GM12878 (cell line): ENCODE measurements around the gene TMEM255B. TPM values are rescaled to one million over a fixed set of nuclear protein-coding genes. Genes with fewer than 3 reads are reported as not detected.
"Not testable (repeated sequence)": the region's sequence is repeated elsewhere in the genome, so short reads cannot be mapped to it uniquely, and the experiment has no call there.

Experiments
- ATAC-seq: fragments of 200-7000 bp; cut with Tn5 transposase; 3 replicates; pipeline ENCODE4 v1.9.1; 2020; ENCODE audit warnings: mild to moderate bottlenecking, moderate library complexity
- BruUV-seq: library from RNA; stranded (reverse); fragments of 400-500 nt; replicated peaks from 2 replicates; lab custom pipeline; 2021; lab: Mats Ljungman, UMichigan
- CTCF ChIA-PET: fragments of 300-600 bp; sonication (Branson Sonifier 250); formaldehyde crosslinking; extraction: SDS; loops from one replicate; lab custom pipeline; 2021; ENCODE audit warnings: inconsistent platforms; lab: Yijun Ruan, JAX
- POLR2A ChIA-PET: fragments of 350-600 bp; formaldehyde crosslinking; extraction: SDS; loops from one replicate; lab custom pipeline; 2021; ENCODE audit warnings: inconsistent platforms; lab: Charles Lee
- RAD21 ChIA-PET: fragments of 300-600 bp; sonication (Branson Sonifier 250); formaldehyde crosslinking; loops from one replicate; lab custom pipeline; 2023; ENCODE audit warnings: antibody characterized with exemption; ENCODE audit not compliant: unreplicated experiment; lab: Charles Lee
- SMC1A ChIA-PET: fragments of 300-600 bp; sonication (Branson Sonifier 250); formaldehyde crosslinking; loops from one replicate; lab custom pipeline; 2023; ENCODE audit not compliant: unreplicated experiment, uncharacterized antibody; lab: Charles Lee
- DNase-seq: peaks from one replicate; pipeline ENCODE4 v3.0.0-alpha.2; 2011; ENCODE audit warnings: low read depth, low spot score
- FAIRE-seq: peaks from 3 replicates; lab custom pipeline; 2011; peaks lifted over from hg19 to GRCh38; lab: Jason Lieb, UNC
- H2AFZ ChIP-seq: 2 replicates; pipeline ENCODE4 v1.6.0; 2011; ENCODE audit warnings: low read depth, low read length, control low read depth; ENCODE audit not compliant: control insufficient read depth
- H3K27ac ChIP-seq: 2 replicates; pipeline ENCODE4 v1.5.1; 2011; ENCODE audit warnings: control low read depth; ENCODE audit not compliant: control insufficient read depth, insufficient read depth
- H3K27me3 ChIP-seq, 2 experiments: replicated peaks in 1 of 2; 2 replicates each; pipeline versions ENCODE4 v1.6.0 to v1.6.1; 2011; ENCODE audit warnings: low read length in 1 of 2; ENCODE audit not compliant: control insufficient read depth in 2 of 2, insufficient read depth in 2 of 2
- H3K36me3 ChIP-seq, 2 experiments: 2 replicates each; pipeline ENCODE4 v1.5.1; 2011; ENCODE audit warnings: low read length in 1 of 2; ENCODE audit not compliant: control insufficient read depth in 2 of 2, insufficient read depth in 2 of 2
- H3K4me1 ChIP-seq: 2 replicates; pipeline ENCODE4 v1.6.1; 2011; ENCODE audit warnings: mild to moderate bottlenecking, low read length, moderate library complexity, mixed read lengths; ENCODE audit not compliant: control insufficient read depth, insufficient read depth
- H3K4me2 ChIP-seq: 2 replicates; pipeline ENCODE4 v1.6.0; 2011; ENCODE audit warnings: control low read depth; ENCODE audit not compliant: control insufficient read depth, insufficient read depth
- H3K4me3 ChIP-seq: fragments of 200-600 bp; sonication (generic); 2 replicates; pipeline ENCODE4 v1.5.1; 2016
- H3K79me2 ChIP-seq: 2 replicates; pipeline ENCODE4 v1.6.0; 2011; ENCODE audit warnings: low read length; ENCODE audit not compliant: control insufficient read depth, insufficient read depth
- H3K9ac ChIP-seq: 2 replicates; pipeline ENCODE4 v1.8.0; 2011; ENCODE audit warnings: low read length, control low read depth, mixed read lengths; ENCODE audit not compliant: control insufficient read depth, insufficient read depth
- H3K9me3 ChIP-seq: replicated peaks from 3 replicates; pipeline ENCODE4 v1.5.1; 2011; ENCODE audit warnings: mild to moderate bottlenecking, low read length; ENCODE audit not compliant: control insufficient read depth, insufficient read depth
- H4K20me1 ChIP-seq: 2 replicates; pipeline ENCODE4 v1.6.0; 2011; ENCODE audit not compliant: control insufficient read depth, insufficient read depth
- ESRRA ChIP-seq: IDR thresholded peaks from 2 replicates; pipeline ENCODE4 v1.6.1; 2012; ENCODE audit warnings: mild to moderate bottlenecking, low read length, improper control_type of control experiment
- YY1 ChIP-seq: IDR thresholded peaks from 2 replicates; pipeline ENCODE4 v1.6.1; 2011; ENCODE audit warnings: low read depth, mild to moderate bottlenecking, low read length
- ZNF24 ChIP-seq: fragments of 450-650 bp; IDR thresholded peaks from 2 replicates; pipeline ENCODE4 v1.6.1; 2017; ENCODE audit warnings: antibody characterized with exemption, mild to moderate bottlenecking
- WGBS: methylation state at CpG from one replicate; pipeline ENCODE4 v1.1.6; 2016; ENCODE audit warnings: low lambda C conversion rate; ENCODE audit not compliant: insufficient replicate concordance, insufficient coverage; ENCODE audit errors: missing lambda C conversion rate; 5-methylcytosine and 5-hydroxymethylcytosine counted together
- in situ Hi-C: fragments of 300-500 bp; cut with MboI; formaldehyde crosslinking; loops from 9 replicates; pipeline ENCODE4 v1.14.3; 2018; ENCODE audit warnings: mixed read lengths
- intact Hi-C: fragments of 100-400 bp; cut with micrococcal nuclease; formaldehyde crosslinking; loops from one replicate; pipeline ENCODE4 v1.14.2; 2022; ENCODE audit not compliant: unreplicated experiment
- polyA plus RNA-seq, 11 experiments: library from polyadenylated mRNA; depleted of rRNA in 4 of 11; unstranded in 6 of 11; stranded (reverse) in 5 of 11; fragments of >200 nt; fragmentation: Nextera tagmentation in 4 of 11; fragmentation: Illumina TruSeq in 1 of 11; extraction: Ambion mirVana in 4 of 11; extraction: Trizol in 1 of 11; gene quantifications; 1 replicate in 1 of 11; 2 replicates in 10 of 11; pipeline versions ENCODE4 v1.2.1 to v1.2.3, GENCODE V29; 2011 to 2016; ENCODE audit warnings: inconsistent platforms in 2 of 11, missing spikeins in 2 of 11, low read depth in 1 of 11
- total RNA-seq, 4 experiments: library from RNA; depleted of rRNA in 3 of 4; stranded (reverse); fragments of >200 nt in 3 of 4; fragmentation: Illumina TruSeq in 1 of 4; extraction: Trizol in 1 of 4; gene quantifications; 2 replicates each; pipeline versions ENCODE4 v1.2.1 to v1.2.3, GENCODE V29; 2013 to 2021

The TMEM255B gene
- total and polyA plus RNA-seq, 10 of the 15 experiments (the other 5 are each of a cell fraction or from before 2014, with no cell fraction given), result 0.04 to 0.62 (median 0.13) TPM; not detected in 3

DNA sequence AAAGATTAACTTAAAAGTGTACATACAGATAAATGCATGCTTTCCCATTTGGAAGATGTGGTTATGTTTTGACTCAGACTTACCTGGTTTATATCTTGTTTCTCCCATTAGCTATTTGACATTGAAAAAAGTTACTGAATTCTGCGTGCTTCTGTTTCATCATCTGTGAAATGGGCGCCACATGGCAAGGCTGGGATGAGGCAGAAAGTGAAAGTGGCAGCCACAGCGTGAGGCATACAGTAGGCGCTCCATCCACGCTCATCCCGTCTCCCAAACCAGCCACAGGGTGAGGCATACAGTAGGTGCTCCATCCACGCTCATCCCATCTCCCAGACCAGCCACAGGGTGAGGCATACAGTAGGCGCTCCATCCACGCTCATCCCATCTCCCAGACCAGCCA is 14.0 kb upstream of the TMEM255B start:
- H4K20me1 ChIP-seq, result no peaks in the 10 kb centered on the region
- H3K79me2 ChIP-seq, result no peaks in the 10 kb centered on the region
- no peaks in the 10 kb centered on the region for H3K36me3 ChIP-seq
- intact Hi-C loops, result no loop called here
- H3K27ac ChIP-seq, result no peak overlapping the region
- no peak overlapping the region for H3K4me2 ChIP-seq
- ATAC-seq (no peak), DNase-seq (no peak), FAIRE-seq (no peak)
- WGBS, result 53% methylated on average over 8 of the region's 9 CpGs
- no peak overlapping the region for H2AFZ ChIP-seq
- H3K4me3 ChIP-seq, result no peak overlapping the region
- no TSS peak for BruUV-seq
- POLR2A ChIA-PET, result no interaction called here
- H3K4me1 ChIP-seq, result no peaks in the 10 kb centered on the region
- CTCF ChIA-PET, result no interaction called here
- RAD21 ChIA-PET, result no interaction called here
- TF ChIP-seq ZNF24 (no peak), ESRRA (no peak), YY1 (no peak)
- no peak overlapping the region for H3K9ac ChIP-seq
- H3K27me3 ChIP-seq, result no peaks in the 10 kb centered on the region; a peak in 1 of 4 replicates
- SMC1A ChIA-PET, result no interaction called here
- H3K9me3 ChIP-seq, result no peaks in the 10 kb centered on the region
- in situ Hi-C loops, result no loop called here

DNA sequence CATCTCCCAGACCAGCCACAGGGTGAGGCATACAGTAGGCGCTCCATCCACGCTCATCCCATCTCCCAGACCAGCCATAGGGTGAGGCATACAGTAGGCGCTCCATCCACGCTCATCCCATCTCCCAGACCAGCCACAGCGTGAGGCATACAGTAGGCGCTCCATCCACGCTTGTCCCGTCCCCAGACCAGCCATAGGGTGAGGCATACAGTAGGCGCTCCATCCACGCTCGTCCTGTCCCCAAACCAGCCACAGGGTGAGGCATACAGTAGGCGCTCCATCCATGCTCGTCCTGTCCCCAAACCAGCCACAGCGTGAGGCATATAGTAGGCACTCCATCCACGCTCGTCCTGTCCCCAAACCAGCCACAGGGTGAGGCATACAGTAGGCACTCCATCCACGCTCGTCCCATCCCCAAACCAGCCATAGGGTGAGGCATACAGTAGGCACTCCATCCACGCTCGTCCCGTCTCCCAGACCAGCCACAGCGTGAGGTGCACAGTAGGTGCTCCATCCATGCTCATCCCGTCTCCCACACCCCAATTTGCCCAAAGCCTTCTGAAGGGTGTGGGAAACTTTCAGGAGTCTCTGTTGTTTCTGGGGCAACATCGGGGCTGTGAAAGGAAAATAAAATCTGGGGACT is 13.4 kb upstream of the TMEM255B start:
- H3K4me2 ChIP-seq, SMC1A ChIA-PET, H3K4me3 ChIP-seq, intact Hi-C loops, H3K4me1 ChIP-seq, RAD21 ChIA-PET, POLR2A ChIA-PET, H2AFZ ChIP-seq, H3K27ac ChIP-seq, ATAC-seq, DNase-seq, H3K27me3 ChIP-seq, BruUV-seq, H3K9me3 ChIP-seq, in situ Hi-C loops, H3K36me3 ChIP-seq, H3K79me2 ChIP-seq, CTCF ChIA-PET, H3K9ac ChIP-seq, H4K20me1 ChIP-seq, FAIRE-seq: not testable (repeated sequence)
- 50% methylated on average over 20 of the region's 24 CpGs for WGBS
